ENCODE data around the gene S100B. TPM values are rescaled to one million over a fixed set of nuclear protein-coding genes. Genes with fewer than 3 reads are reported as not detected.

Gene S100B
- total RNA-seq, 1 donor from 2014 or later, result not detected

GRCh38 chr21:46598581-46599572 lies 6.0 kb downstream of the S100B start:
- no peak for DNase-seq
- Mint-ChIP-seq H3K4me3 (ENCODE audit: unreplicated experiment) (no peak overlapping the region), H3K27me3 (ENCODE audit: unreplicated experiment) (no peaks in the 10 kb centered on the region), H3K27ac (ENCODE audit: unreplicated experiment) (no peak overlapping the region), H3K9me3 (ENCODE audit: unreplicated experiment) (no peaks in the 10 kb centered on the region), H3K4me1 (ENCODE audit: low read depth, unreplicated experiment) (peaks cover 6% of the 10 kb centered on the region), H3K36me3 (ENCODE audit: unreplicated experiment) (no peaks in the 10 kb centered on the region)
- no peak for TF ChIP-seq CTCF (IDR thresholded peaks at IDR 0.05; ENCODE audit: partially characterized antibody, unreplicated experiment)

GRCh38 chr21:46597896-46598343 lies 7.0 kb downstream of the S100B start:
- H3K9me3 Mint-ChIP-seq (ENCODE audit: unreplicated experiment), result peaks cover 7% of the 10 kb centered on the region
- no peaks in the 10 kb centered on the region for H3K36me3 Mint-ChIP-seq (ENCODE audit: unreplicated experiment)
- TF ChIP-seq CTCF (IDR thresholded peaks at IDR 0.05; ENCODE audit: partially characterized antibody, unreplicated experiment), result no peak
- H3K27ac Mint-ChIP-seq (ENCODE audit: unreplicated experiment), result no peak overlapping the region
- no peak for DNase-seq
- H3K4me1 Mint-ChIP-seq (ENCODE audit: low read depth, unreplicated experiment), result peaks cover 6% of the 10 kb centered on the region
- no peak overlapping the region for H3K4me3 Mint-ChIP-seq (ENCODE audit: unreplicated experiment)
- no peaks in the 10 kb centered on the region for H3K27me3 Mint-ChIP-seq (ENCODE audit: unreplicated experiment)

- Mint-ChIP-seq H3K27ac (ENCODE audit: unreplicated experiment) (no peak overlapping the region), H3K36me3 (ENCODE audit: unreplicated experiment) (no peaks in the 10 kb centered on the region), H3K4me3 (ENCODE audit: unreplicated experiment) (no peak overlapping the region), H3K9me3 (ENCODE audit: unreplicated experiment) (peaks cover 7% of the 10 kb centered on the region), H3K4me1 (ENCODE audit: low read depth, unreplicated experiment) (peaks cover 3% of the 10 kb centered on the region), H3K27me3 (ENCODE audit: unreplicated experiment) (no peaks in the 10 kb centered on the region)
- no peak for TF ChIP-seq CTCF (IDR thresholded peaks at IDR 0.05; ENCODE audit: partially characterized antibody, unreplicated experiment)
- DNase-seq, result no peak
Measured at GRCh38 chr21:46597031-46597430, 7.9 kb downstream of the S100B start.

GRCh38 chr21:46596201-46596600 lies 8.7 kb downstream of the S100B start:
- H3K9me3 Mint-ChIP-seq (ENCODE audit: unreplicated experiment), result peaks cover 11% of the 10 kb centered on the region
- H3K27me3 Mint-ChIP-seq (ENCODE audit: unreplicated experiment), result no peaks in the 10 kb centered on the region
- H3K4me3 Mint-ChIP-seq (ENCODE audit: unreplicated experiment), result no peak overlapping the region
- peaks cover 7% of the 10 kb centered on the region for H3K36me3 Mint-ChIP-seq (ENCODE audit: unreplicated experiment)
- no peak for DNase-seq
- peaks cover 3% of the 10 kb centered on the region for H3K4me1 Mint-ChIP-seq (ENCODE audit: low read depth, unreplicated experiment)
- TF ChIP-seq CTCF (IDR thresholded peaks at IDR 0.05; ENCODE audit: partially characterized antibody, unreplicated experiment), result no peak
- no peak overlapping the region for H3K27ac Mint-ChIP-seq (ENCODE audit: unreplicated experiment)

- Mint-ChIP-seq H3K27ac (ENCODE audit: unreplicated experiment) (no peak overlapping the region), H3K4me3 (ENCODE audit: unreplicated experiment) (no peak overlapping the region), H3K36me3 (ENCODE audit: unreplicated experiment) (peaks cover 12% of the 10 kb centered on the region), H3K4me1 (ENCODE audit: low read depth, unreplicated experiment) (peaks cover 2% of the 10 kb centered on the region), H3K9me3 (ENCODE audit: unreplicated experiment) (peaks cover 19% of the 10 kb centered on the region), H3K27me3 (ENCODE audit: unreplicated experiment) (no peaks in the 10 kb centered on the region)
- TF ChIP-seq CTCF (IDR thresholded peaks at IDR 0.05; ENCODE audit: partially characterized antibody, unreplicated experiment), result no peak
- no peak for DNase-seq
Measured at GRCh38 chr21:46594276-46594675, 10.6 kb downstream of the S100B start.

Data from glutamatergic neuron (in vitro differentiated cells).